ENCODE data around the gene ARID3A. TPM values are rescaled to one million over a fixed set of nuclear protein-coding genes. Genes with fewer than 3 reads are reported as not detected.
"Not testable (repeated sequence)": the region's sequence is repeated elsewhere in the genome, so short reads cannot be mapped to it uniquely, and the experiment has no call there.

ARID3A gene
- total and polyA plus RNA-seq, 12 donors = 1.6 to 10.2 (median 7.4) TPM

GRCh38 chr19:955803-956765, 30.2 kb downstream of the ARID3A start:
- H3K36me3 ChIP-seq (replicated peaks in 1 of 2) = no peaks in the 10 kb centered on the region
- no peak overlapping the region for H3K27ac ChIP-seq
- WGBS, 4 donors = 86 to 87% (median 87%) methylated on average over 44 to 55 of the region's 55 CpGs
- no peaks in the 10 kb centered on the region for H3K27me3 ChIP-seq
- DNase-seq = no peak
- H3K4me3 ChIP-seq = no peak overlapping the region
- intact Hi-C loops (cut with DNase I) = no loop called here
- TF ChIP-seq CTCF (IDR thresholded peaks at IDR 0.05) (no peak), POLR2A (IDR thresholded peaks at IDR 0.05) (no peak)
- H3K4me1 ChIP-seq (replicated peaks in 1 of 2) = peaks cover 0 to 10% of the 10 kb centered on the region in 2 donors
- H3K9me3 ChIP-seq (replicated peaks in 1 of 3) = no peaks in the 10 kb centered on the region

GRCh38 chr19:956766-957440, 31.1 kb downstream of the ARID3A start:
- Histone ChIP-seq H3K27me3 (no peaks in the 10 kb centered on the region), H3K36me3 (replicated peaks in 1 of 2) (no peaks in the 10 kb centered on the region), H3K4me1 (replicated peaks in 1 of 2) (peaks cover 0 to 10% of the 10 kb centered on the region in 2 donors), H3K27ac (no peak overlapping the region), H3K4me3 (no peak overlapping the region), H3K9me3 (replicated peaks in 1 of 3) (no peaks in the 10 kb centered on the region)
- TF ChIP-seq POLR2A (IDR thresholded peaks at IDR 0.05) = no peak
- TF ChIP-seq CTCF (IDR thresholded peaks at IDR 0.05) = no peak
- intact Hi-C loops (cut with DNase I) = no loop called here
- DNase-seq = no peak
- WGBS, 4 donors = 59 to 72% (median 66%) methylated on average over 8 to 27 of the region's 27 CpGs

GRCh38 chr19:957578-957977, 31.7 kb downstream of the ARID3A start:
- DNase-seq; H3K36me3 ChIP-seq (replicated peaks in 1 of 2); H3K4me3 ChIP-seq; H3K4me1 ChIP-seq (replicated peaks in 1 of 2); H3K27ac ChIP-seq; H3K9me3 ChIP-seq (replicated peaks in 1 of 3); H3K27me3 ChIP-seq; intact Hi-C loops (cut with DNase I): not testable (repeated sequence)
- WGBS, 4 donors = 92 to 95% (median 94%) methylated on average over 9 of the region's 9 CpGs

- Histone ChIP-seq H3K27me3 (no peaks in the 10 kb centered on the region), H3K4me3 (no peak overlapping the region), H3K27ac (no peak overlapping the region), H3K9me3 (replicated peaks in 1 of 3) (no peaks in the 10 kb centered on the region), H3K4me1 (replicated peaks in 1 of 2) (no peaks in the 10 kb centered on the region), H3K36me3 (replicated peaks in 1 of 2) (no peaks in the 10 kb centered on the region)
- 84 to 92% (median 89%) methylated on average over 31 to 36 of the region's 36 CpGs for WGBS, 4 donors
- no peak for DNase-seq
- no peak for TF ChIP-seq POLR2A (IDR thresholded peaks at IDR 0.05)
- intact Hi-C loops (cut with DNase I) = no loop called here
Observed at GRCh38 chr19:958967-959855, 33.4 kb downstream of the ARID3A start.
